Muscle layer of colon (tissue), 2 donors: ENCODE data around the gene PFKP.

Source experiments
- H3K27ac ChIP-seq: one replicate; pipeline ENCODE4 v1.7.0; 2013; ENCODE audit warnings: low read depth, mild to moderate bottlenecking, low read length, moderate library complexity
- H3K27me3 ChIP-seq, 2 donors: one replicate each; pipeline ENCODE4 v1.7.0; 2013; ENCODE audit warnings: low read length in 2 of 2, mild to moderate bottlenecking in 2 of 2; ENCODE audit not compliant: insufficient read depth in 2 of 2, control insufficient read depth in 1 of 2
- H3K36me3 ChIP-seq: one replicate; pipeline ENCODE4 v1.7.0; 2013; ENCODE audit warnings: mild to moderate bottlenecking, low read length; ENCODE audit not compliant: insufficient read depth
- H3K4me1 ChIP-seq: one replicate; pipeline ENCODE4 v1.7.0; 2013; ENCODE audit warnings: mild to moderate bottlenecking, low read length; ENCODE audit not compliant: insufficient read depth
- H3K4me3 ChIP-seq, 2 donors: one replicate each; pipeline ENCODE4 v1.7.0; 2013; ENCODE audit warnings: low read length in 2 of 2, low read depth in 1 of 2, mild to moderate bottlenecking in 1 of 2, moderate library complexity in 1 of 2
- H3K9ac ChIP-seq: one replicate; pipeline ENCODE4 v1.7.0; 2013; ENCODE audit warnings: low read length
- H3K9me3 ChIP-seq: one replicate; pipeline ENCODE4 v1.7.0; 2013; ENCODE audit warnings: mild to moderate bottlenecking, low read length
- donor health status: abdominal sarcoma.
- donor health status: Adenocarcinoma of cecum.

The PFKP gene

GRCh38 chr10:3178042-3178441, 110.7 kb downstream of the PFKP start:
- no peaks in the 10 kb centered on the region for H3K36me3 ChIP-seq
- no peaks in the 10 kb centered on the region for H3K27me3 ChIP-seq
- no peak overlapping the region for H3K9ac ChIP-seq
- no peaks in the 10 kb centered on the region for H3K9me3 ChIP-seq
- H3K27ac ChIP-seq, result no peak overlapping the region
- no peaks in the 10 kb centered on the region for H3K4me1 ChIP-seq
- no peak overlapping the region for H3K4me3 ChIP-seq

GRCh38 chr10:3179174-3179573, 111.8 kb downstream of the PFKP start:
- no peak overlapping the region for H3K9ac ChIP-seq
- H3K9me3 ChIP-seq, result no peaks in the 10 kb centered on the region
- H3K27me3 ChIP-seq, result no peaks in the 10 kb centered on the region
- no peak overlapping the region for H3K27ac ChIP-seq
- H3K4me3 ChIP-seq, result no peak overlapping the region
- no peaks in the 10 kb centered on the region for H3K4me1 ChIP-seq
- no peaks in the 10 kb centered on the region for H3K36me3 ChIP-seq

- Histone ChIP-seq H3K27me3 (no peaks in the 10 kb centered on the region), H3K4me3 (no peak overlapping the region), H3K36me3 (no peaks in the 10 kb centered on the region), H3K4me1 (no peaks in the 10 kb centered on the region), H3K9ac (no peak overlapping the region), H3K27ac (no peak overlapping the region), H3K9me3 (no peaks in the 10 kb centered on the region)
Measured at GRCh38 chr10:3180355-3181025, 113.1 kb downstream of the PFKP start.

GRCh38 chr10:3185386-3185785, 118.0 kb downstream of the PFKP start:
- Histone ChIP-seq H3K9me3 (no peaks in the 10 kb centered on the region), H3K36me3 (no peaks in the 10 kb centered on the region), H3K27ac (no peak overlapping the region)

GRCh38 chr10:3186368-3186767, 119.0 kb downstream of the PFKP start:
- H3K27ac ChIP-seq, result no peak overlapping the region
- H3K4me3 ChIP-seq, result no peak overlapping the region
- no peaks in the 10 kb centered on the region for H3K9me3 ChIP-seq

More at GRCh38 chr10:3185386-3185785, 118.0 kb downstream of the PFKP start:
- H3K27me3 ChIP-seq, result no peaks in the 10 kb centered on the region
- H3K4me1 ChIP-seq, result no peaks in the 10 kb centered on the region
- H3K9ac ChIP-seq, result no peak overlapping the region
- H3K4me3 ChIP-seq, result no peak overlapping the region

More at GRCh38 chr10:3186368-3186767, 119.0 kb downstream of the PFKP start:
- Histone ChIP-seq H3K4me1 (no peaks in the 10 kb centered on the region), H3K9ac (no peak overlapping the region), H3K27me3 (no peaks in the 10 kb centered on the region), H3K36me3 (no peaks in the 10 kb centered on the region)
